MM.1S (cell line): Measurements from ENCODE around the gene FMOD.

Source experiments
- DNase-seq: peaks from one replicate; pipeline ENCODE4 v3.0.0-alpha.2; 2015
- H2AFZ ChIP-seq: fragments of 300-600 bp; sonication (generic); 2 replicates; pipeline ENCODE4 v1.6.0; 2016; ENCODE audit warnings: antibody characterized with exemption, low read length
- H3F3A ChIP-seq: fragments of 300-600 bp; sonication (generic); 2 replicates; pipeline ENCODE4 v1.6.1; 2016; ENCODE audit warnings: mild to moderate bottlenecking, antibody characterized with exemption, low read length, moderate library complexity, mixed read lengths; ENCODE audit not compliant: insufficient read depth
- H3K27ac ChIP-seq: fragments of 300-600 bp; sonication (generic); 2 replicates; pipeline ENCODE4 v1.5.1; 2016; ENCODE audit warnings: mild to moderate bottlenecking, low read length
- H3K27me3 ChIP-seq: fragments of 300-600 bp; sonication (generic); replicated peaks from 2 replicates; pipeline ENCODE4 v1.6.0; 2016; ENCODE audit warnings: low read length; ENCODE audit not compliant: insufficient read depth
- H3K36me3 ChIP-seq: fragments of 300-600 bp; sonication (generic); replicated peaks from 2 replicates; pipeline ENCODE4 v1.6.1; 2016; ENCODE audit warnings: mild to moderate bottlenecking, low read length, mixed read lengths; ENCODE audit not compliant: insufficient read depth
- H3K4me1 ChIP-seq: fragments of 300-600 bp; sonication (generic); 2 replicates; pipeline ENCODE4 v1.6.1; 2016; ENCODE audit warnings: low read length, mixed read lengths
- H3K4me2 ChIP-seq: fragments of 300-600 bp; sonication (generic); 2 replicates; pipeline ENCODE4 v1.6.0; 2016; ENCODE audit warnings: low read depth, low read length
- H3K4me3 ChIP-seq: fragments of 300-600 bp; sonication (generic); 2 replicates; pipeline ENCODE4 v1.5.1; 2016; ENCODE audit warnings: low read length, mixed read lengths
- H3K79me2 ChIP-seq: fragments of 300-600 bp; sonication (generic); 2 replicates; pipeline ENCODE4 v1.6.1; 2016; ENCODE audit warnings: mixed run types, low read length, mixed read lengths
- H3K9ac ChIP-seq: fragments of 300-600 bp; sonication (generic); 2 replicates; pipeline ENCODE4 v1.6.1; 2016; ENCODE audit warnings: low read length, mixed read lengths
- H3K9me2 ChIP-seq: fragments of 300-600 bp; sonication (generic); replicated peaks from 2 replicates; pipeline ENCODE4 v1.6.1; 2016; ENCODE audit warnings: mild to moderate bottlenecking, low read length, mixed read lengths; ENCODE audit not compliant: insufficient read depth
- H3K9me3 ChIP-seq: fragments of 300-600 bp; sonication (generic); replicated peaks from 2 replicates; pipeline ENCODE4 v1.6.1; 2016; ENCODE audit warnings: mild to moderate bottlenecking, low read length, mixed read lengths; ENCODE audit not compliant: insufficient read depth
- H4K20me1 ChIP-seq: fragments of 300-600 bp; sonication (generic); 2 replicates; pipeline ENCODE4 v1.6.1; 2016; ENCODE audit warnings: mild to moderate bottlenecking, low read length, moderate library complexity, mixed read lengths; ENCODE audit not compliant: insufficient read depth
- CTCF ChIP-seq: fragments of 300-600 bp; sonication (generic); IDR thresholded peaks from 2 replicates; pipeline ENCODE4 v1.5.1; 2016; ENCODE audit warnings: antibody characterized with exemption, low read length, mixed read lengths
- EZH2 ChIP-seq: fragments of 300-600 bp; sonication (generic); optimal IDR thresholded peaks from 2 replicates; pipeline ENCODE3; 2017; ENCODE audit warnings: low read depth, mild to moderate bottlenecking, antibody characterized with exemption, low read length, mixed read lengths
- EZH2phosphoT487 ChIP-seq: fragments of 300-600 bp; sonication (generic); IDR thresholded peaks from 2 replicates; pipeline ENCODE4 v1.6.1; 2018; ENCODE audit warnings: antibody characterized with exemption, low read length

Gene FMOD

GRCh38 chr1:203340112-203340790 is 10.7 kb downstream of the FMOD start:
- H3K4me3 ChIP-seq, result no peak overlapping the region
- H3K79me2 ChIP-seq, result no peaks in the 10 kb centered on the region
- peaks cover 11% of the 10 kb centered on the region; the same call in 1 of the 2 replicates for H3K4me1 ChIP-seq
- no peak overlapping the region for H3K9ac ChIP-seq
- peak; percentile 84 for DNase-seq
- 0 out of 2 replicates have a peak overlapping the region, but pooled peaks have one; percentile 4 for H3K4me2 ChIP-seq
- H3F3A ChIP-seq, result no peaks in the 10 kb centered on the region
- H3K27ac ChIP-seq, result no peak overlapping the region
- peak; percentile 99 for TF ChIP-seq CTCF
- no peak for TF ChIP-seq EZH2
- no peak overlapping the region for H2AFZ ChIP-seq
- no peaks in the 10 kb centered on the region for H4K20me1 ChIP-seq
- H3K36me3 ChIP-seq, result no peaks in the 10 kb centered on the region
- no peaks in the 10 kb centered on the region for H3K9me3 ChIP-seq
- no peaks in the 10 kb centered on the region for H3K9me2 ChIP-seq
- H3K27me3 ChIP-seq, result peaks cover 14% of the 10 kb centered on the region

- H3K9me2 ChIP-seq, result no peaks in the 10 kb centered on the region
- H3K79me2 ChIP-seq, result no peaks in the 10 kb centered on the region
- no peak overlapping the region for H3K4me2 ChIP-seq
- H3K27ac ChIP-seq, result no peak overlapping the region
- H3K36me3 ChIP-seq, result no peaks in the 10 kb centered on the region
- peak overlapping the region; percentile 42 for H2AFZ ChIP-seq
- H3K4me1 ChIP-seq, result peaks cover 16% of the 10 kb centered on the region; the same call in 1 of the 2 replicates
- H3K4me3 ChIP-seq, result no peak overlapping the region
- peaks cover 14% of the 10 kb centered on the region for H3K27me3 ChIP-seq
- peak; percentile 82 for DNase-seq
- no peak overlapping the region for H3K9ac ChIP-seq
- H4K20me1 ChIP-seq, result no peaks in the 10 kb centered on the region
- no peaks in the 10 kb centered on the region for H3K9me3 ChIP-seq
- H3F3A ChIP-seq, result no peaks in the 10 kb centered on the region
- TF ChIP-seq CTCF, result peak; percentile 92
- TF ChIP-seq EZH2phosphoT487, result no peak
Observed at GRCh38 chr1:203338335-203339036, 12.4 kb downstream of the FMOD start.

GRCh38 chr1:203336097-203336496 is 14.8 kb downstream of the FMOD start:
- Histone ChIP-seq H3K4me3 (no peak overlapping the region), H2AFZ (no peak overlapping the region), H4K20me1 (no peaks in the 10 kb centered on the region), H3K79me2 (no peaks in the 10 kb centered on the region), H3F3A (no peaks in the 10 kb centered on the region), H3K4me2 (no peak overlapping the region), H3K9ac (no peak overlapping the region), H3K4me1 (peaks cover 24% of the 10 kb centered on the region), H3K36me3 (no peaks in the 10 kb centered on the region), H3K9me3 (no peaks in the 10 kb centered on the region), H3K9me2 (no peaks in the 10 kb centered on the region), H3K27me3 (peaks cover 8% of the 10 kb centered on the region), H3K27ac (no peak overlapping the region)
- TF ChIP-seq CTCF (no peak), EZH2phosphoT487 (no peak), EZH2 (no peak)
- DNase-seq, result no peak
